ENCODE data around the gene BBS4. TPM values are rescaled to one million over a fixed set of nuclear protein-coding genes. Genes with fewer than 3 reads are reported as not detected.

The BBS4 gene
- total and polyA plus RNA-seq, 2 of the 4 experiments (the other 2 are of a cell fraction): 15.8 to 21.0 TPM

- Histone ChIP-seq H4K91ac (ENCODE audit: insufficient read depth, low read depth, low read length) (peak overlapping the region; percentile 75), H2BK120ac (ENCODE audit: low read depth, low read length) (peak overlapping the region; percentile 31), H3K36me3 (ENCODE audit: control insufficient read depth, insufficient read depth, low read length) (no peaks in the 10 kb centered on the region), H4K8ac (ENCODE audit: low read depth in 2 of 2, low read length in 2 of 2) (peak overlapping the region; percentile 98 to 99), H3K18ac (ENCODE audit: low read depth, low read length) (peak overlapping the region; percentile 56; the same call in 1 of the 2 replicates), H3K27me3 (ENCODE audit: control insufficient read depth, insufficient read depth, low read length) (peaks cover 8% of the 10 kb centered on the region), H2AK5ac (ENCODE audit: low read depth, low read length) (0 out of 2 replicates have a peak overlapping the region, but pooled peaks have one; percentile 6), H3K4me2 (ENCODE audit: low read depth, low read length) (peak overlapping the region; percentile 81), H3K14ac (replicated peaks; ENCODE audit: low read depth, low read length) (peak overlapping the region; percentile 92), H3K23ac (ENCODE audit: low read depth, low read length) (peak overlapping the region; percentile 80), H3K9ac (ENCODE audit: low read depth, low read length) (peak overlapping the region; percentile 80), H3K4ac (ENCODE audit: low read depth, low read length) (peak overlapping the region; percentile 80), H4K5ac (ENCODE audit: low read depth, low read length) (peak overlapping the region; percentile 77), H2AK9ac (replicated peaks; ENCODE audit: low read depth, low read length, poor library complexity) (peak overlapping the region; percentile 73), H2BK15ac (ENCODE audit: low read depth, low read length) (0 out of 3 replicates have a peak overlapping the region, but pooled peaks have one; percentile 62), H2AFZ (replicated peaks; ENCODE audit: low read length, poor library complexity) (peak overlapping the region; percentile 99), H3K56ac (ENCODE audit: extremely low read depth, insufficient read depth, low read length) (peak overlapping the region; percentile 89), H3K4me1 (ENCODE audit: control insufficient read depth, insufficient read depth, low read length) (0 out of 2 replicates have a peak, but pooled peaks cover 1% of the 10 kb centered on the region), H3K79me1 (ENCODE audit: low read depth in 1 of 2, low read length in 2 of 2) (peaks cover 0 to 13% of the 10 kb centered on the region in 2 experiments; a peak in 2 of 4 replicates), H3K9me1 (ENCODE audit: insufficient read depth, low read length) (no peaks in the 10 kb centered on the region), H2BK20ac (ENCODE audit: low read depth, low read length) (no peak overlapping the region), H4K20me1 (ENCODE audit: insufficient read depth, low read length) (no peaks in the 10 kb centered on the region), H3K9me3 (ENCODE audit: control insufficient read depth, insufficient read depth, low read length) (no peaks in the 10 kb centered on the region), H3K4me3 (ENCODE audit: insufficient read depth, low read depth, low read length) (peak overlapping the region; percentile 59), H3K27ac (ENCODE audit: insufficient read depth, low read length) (peak overlapping the region; percentile 89), H2BK5ac (ENCODE audit: low read depth, low read length, poor library complexity, severe bottlenecking) (peak overlapping the region; percentile 73)
- ChIA-PET CTCF (no interaction called here), POLR2A (ENCODE audit: unreplicated experiment) (interaction anchor here (0.6 kb wide), 1 partner anchor 10 kb away, joined by 4 read pairs; no protein-coding TSS in a partner anchor)
- dilution Hi-C loops (cut with HindIII; ENCODE audit: low sequenced_read_pairs, unreplicated experiment) (no loop called here), intact Hi-C loops (cut with micrococcal nuclease) (no loop called here), in situ Hi-C loops (cut with MboI; ENCODE audit: low sequenced_read_pairs) (no loop called here)
- ATAC-seq (ENCODE audit: low read depth) (no peak), DNase-seq (peak; percentile 1)
- 0% methylated on average over 1 of the region's 23 CpGs; no CpG with 5 or more reads in 1 of the 2 experiments for WGBS, 2 experiments (ENCODE audit: extremely low coverage in 2 of 2, insufficient read length in 1 of 2)
- no peak for TF ChIP-seq MAFK (IDR thresholded peaks at IDR 0.05; ENCODE audit: low read depth, low read length)
- no TSS peak for BruUV-seq (replicated peaks)
Observed at GRCh38 chr15:72685301-72685924, 594 bp upstream of the BBS4 start.
